Cardiac muscle cell (in vitro differentiated cells and primary cell): ENCODE data around the gene RFT1. TPM values are rescaled to one million over a fixed set of nuclear protein-coding genes. Genes with fewer than 3 reads are reported as not detected.

Experiments used
- DNase-seq, 2 donors: peaks; one replicate each; pipeline versions ENCODE4 v3.0.0 to v3.0.0-alpha.2; 2010 to 2017; ENCODE audit warnings: low read depth in 1 of 2, low spot score in 1 of 2
- H3K27ac ChIP-seq: fragments of 200-600 bp; sonication (generic); 2 replicates; pipeline ENCODE4 v1.5.1; 2016
- H3K27me3 ChIP-seq: fragments of 200-600 bp; sonication (generic); 2 replicates; pipeline ENCODE4 v1.6.0; 2016; ENCODE audit warnings: control low read depth
- H3K36me3 ChIP-seq: fragments of 200-600 bp; sonication (generic); 2 replicates; pipeline ENCODE4 v1.5.1; 2016; ENCODE audit warnings: control low read depth
- H3K4me1 ChIP-seq: fragments of 200-600 bp; sonication (generic); 2 replicates; pipeline ENCODE4 v1.8.1; 2017; ENCODE audit warnings: low read depth, mild to moderate bottlenecking, mixed run types
- H3K4me3 ChIP-seq: fragments of 200-600 bp; sonication (generic); 2 replicates; pipeline ENCODE4 v1.5.1; 2016; ENCODE audit warnings: mild to moderate bottlenecking
- H3K9me3 ChIP-seq: fragments of 200-600 bp; sonication (generic); 2 replicates; pipeline ENCODE4 v1.5.1; 2017; ENCODE audit warnings: low read depth, mild to moderate bottlenecking, control low read depth
- CTCF ChIP-seq: IDR thresholded peaks from 2 replicates; pipeline ENCODE4 v1.5.1; 2012; ENCODE audit warnings: low read depth, mild to moderate bottlenecking, low read length
- polyA plus RNA-seq: library from polyadenylated mRNA; unstranded; fragments of >200 nt; fragmentation: Nextera tagmentation; extraction: Ambion mirVana; gene quantifications from 2 replicates; pipeline ENCODE4 v1.2.1, GENCODE V29; 2016
- total RNA-seq: library from RNA; depleted of rRNA; stranded (reverse); fragments of >200 nt; gene quantifications from 2 replicates; pipeline ENCODE4 v1.2.3, GENCODE V29; 2016

The RFT1 gene
- total and polyA plus RNA-seq, 2 experiments from 2014 or later: 8.1 to 16.1 TPM

- H3K27me3 ChIP-seq: peaks cover 58% of the 10 kb centered on the region
- no peak for TF ChIP-seq CTCF
- H3K4me3 ChIP-seq: no peak overlapping the region
- no peak overlapping the region for H3K27ac ChIP-seq
- DNase-seq: no peak
- H3K36me3 ChIP-seq: no peaks in the 10 kb centered on the region
- H3K4me1 ChIP-seq: peaks cover 9% of the 10 kb centered on the region
- H3K9me3 ChIP-seq: no peaks in the 10 kb centered on the region
Measured at GRCh38 chr3:53080612-53081205, 49.5 kb downstream of the RFT1 start.

GRCh38 chr3:53079791-53080555, 50.3 kb downstream of the RFT1 start:
- H3K4me3 ChIP-seq: no peak overlapping the region
- DNase-seq: no peak
- H3K27ac ChIP-seq: no peak overlapping the region
- peaks cover 58% of the 10 kb centered on the region for H3K27me3 ChIP-seq
- no peaks in the 10 kb centered on the region for H3K36me3 ChIP-seq
- H3K4me1 ChIP-seq: peaks cover 9% of the 10 kb centered on the region
- no peaks in the 10 kb centered on the region for H3K9me3 ChIP-seq
- no peak for TF ChIP-seq CTCF

- no peak for DNase-seq
- peaks cover 62% of the 10 kb centered on the region for H3K27me3 ChIP-seq
- no peak overlapping the region for H3K4me3 ChIP-seq
- no peak for TF ChIP-seq CTCF
- no peaks in the 10 kb centered on the region for H3K9me3 ChIP-seq
- no peak overlapping the region for H3K27ac ChIP-seq
- peaks cover 2% of the 10 kb centered on the region for H3K4me1 ChIP-seq
- H3K36me3 ChIP-seq: no peaks in the 10 kb centered on the region
Measured at GRCh38 chr3:53079147-53079546, 51.1 kb downstream of the RFT1 start.

GRCh38 chr3:53078656-53079055, 51.6 kb downstream of the RFT1 start:
- Histone ChIP-seq H3K4me3 (no peak overlapping the region), H3K27ac (no peak overlapping the region), H3K4me1 (no peaks in the 10 kb centered on the region), H3K36me3 (no peaks in the 10 kb centered on the region), H3K9me3 (no peaks in the 10 kb centered on the region), H3K27me3 (peaks cover 67% of the 10 kb centered on the region)
- no peak for DNase-seq
- no peak for TF ChIP-seq CTCF

- Histone ChIP-seq H3K27ac (no peak overlapping the region), H3K36me3 (no peaks in the 10 kb centered on the region), H3K27me3 (peaks cover 77% of the 10 kb centered on the region), H3K9me3 (no peaks in the 10 kb centered on the region), H3K4me3 (no peak overlapping the region), H3K4me1 (no peaks in the 10 kb centered on the region)
- TF ChIP-seq CTCF: no peak
- no peak for DNase-seq
Measured at GRCh38 chr3:53077476-53078220, 52.6 kb downstream of the RFT1 start.
